Astrocyte (in vitro differentiated cells and primary cell): ENCODE data around the gene SARDH. TPM values are rescaled to one million over a fixed set of nuclear protein-coding genes. Genes with fewer than 3 reads are reported as not detected.
A peak's percentile ranks its signal among the peaks of the same experiment; 100 is the strongest.

ENCODE experiments used
- DNase-seq: peaks from one replicate; pipeline ENCODE4 v3.0.0-alpha.2; 2010; ENCODE audit warnings: low read depth
- FAIRE-seq: peaks from 2 replicates; lab custom pipeline; 2011; peaks lifted over from hg19 to GRCh38; lab: Jason Lieb, UNC
- H2AFZ ChIP-seq: 2 replicates; pipeline ENCODE4 v1.6.0; 2012; ENCODE audit warnings: low read depth, low read length, inconsistent platforms
- H3K27ac ChIP-seq: 2 replicates; pipeline ENCODE4 v1.5.1; 2011; ENCODE audit warnings: low read depth, low read length, inconsistent platforms
- H3K27me3 ChIP-seq: 2 replicates; pipeline ENCODE4 v1.6.0; 2011; ENCODE audit warnings: low read length, inconsistent platforms; ENCODE audit not compliant: insufficient read depth
- H3K36me3 ChIP-seq: 2 replicates; pipeline ENCODE4 v1.5.1; 2011; ENCODE audit warnings: low read length, inconsistent platforms; ENCODE audit not compliant: insufficient read depth
- H3K4me1 ChIP-seq: 2 replicates; pipeline ENCODE4 v1.5.1; 2011; ENCODE audit warnings: low read length, inconsistent platforms; ENCODE audit not compliant: insufficient read depth
- H3K4me2 ChIP-seq: 2 replicates; pipeline ENCODE4 v1.6.0; 2012; ENCODE audit warnings: low read length, inconsistent platforms
- H3K4me3 ChIP-seq: 2 replicates; pipeline ENCODE4 v1.5.1; 2011; ENCODE audit warnings: low read depth, mild to moderate bottlenecking, low read length, inconsistent platforms; ENCODE audit not compliant: insufficient read depth
- H3K79me2 ChIP-seq: 2 replicates; pipeline ENCODE4 v1.6.0; 2012; ENCODE audit warnings: mild to moderate bottlenecking, low read length, inconsistent platforms; ENCODE audit not compliant: insufficient read depth
- H3K9ac ChIP-seq: 2 replicates; pipeline ENCODE4 v1.6.0; 2012; ENCODE audit warnings: mild to moderate bottlenecking, low read length, inconsistent platforms
- H3K9me3 ChIP-seq: 2 replicates; pipeline ENCODE4 v1.5.1; 2012; ENCODE audit warnings: low read depth, mild to moderate bottlenecking, low read length, inconsistent platforms; ENCODE audit not compliant: insufficient read depth
- H4K20me1 ChIP-seq: 2 replicates; pipeline ENCODE4 v1.6.0; 2012; ENCODE audit warnings: low read length, inconsistent platforms; ENCODE audit not compliant: insufficient read depth
- H3K27ac Mint-ChIP-seq: one replicate; pipeline ENCODE4 v1.8.0; 2021; ENCODE audit warnings: mild to moderate bottlenecking, mixed read lengths; ENCODE audit not compliant: unreplicated experiment
- H3K27me3 Mint-ChIP-seq: one replicate; pipeline ENCODE4 v1.8.0; 2021; ENCODE audit warnings: low read depth, mixed read lengths; ENCODE audit not compliant: unreplicated experiment
- H3K36me3 Mint-ChIP-seq: one replicate; pipeline ENCODE4 v1.8.0; 2021; ENCODE audit warnings: low read depth, mixed read lengths; ENCODE audit not compliant: unreplicated experiment
- H3K4me1 Mint-ChIP-seq: one replicate; pipeline ENCODE4 v1.8.0; 2021; ENCODE audit warnings: low read depth, mixed read lengths; ENCODE audit not compliant: unreplicated experiment
- H3K4me3 Mint-ChIP-seq: one replicate; pipeline ENCODE4 v1.8.0; 2021; ENCODE audit warnings: mild to moderate bottlenecking, moderate library complexity, mixed read lengths; ENCODE audit not compliant: unreplicated experiment
- H3K9me3 Mint-ChIP-seq: one replicate; pipeline ENCODE4 v1.8.0; 2021; ENCODE audit warnings: mild to moderate bottlenecking, mixed read lengths; ENCODE audit not compliant: unreplicated experiment
- EZH2 ChIP-seq: IDR thresholded peaks from 2 replicates; pipeline ENCODE4 v1.6.1; 2012; ENCODE audit warnings: mild to moderate bottlenecking, low read length, inconsistent platforms; ENCODE audit not compliant: insufficient read depth
- total RNA-seq: library from RNA; stranded (reverse); gene quantifications from 2 replicates; pipeline ENCODE4 v1.2.1, GENCODE V29; 2021
- TF ChIP-seq, protein P1 (sequence below): IDR thresholded peaks from 2 replicates; pipeline ENCODE4 v1.5.1; 2011; ENCODE audit warnings: low read depth, mild to moderate bottlenecking, inconsistent platforms, low read length, moderate library complexity; ENCODE audit not compliant: insufficient read depth

SARDH gene
- total RNA-seq, 1 donor from 2014 or later, result 2.8 TPM

DNA sequence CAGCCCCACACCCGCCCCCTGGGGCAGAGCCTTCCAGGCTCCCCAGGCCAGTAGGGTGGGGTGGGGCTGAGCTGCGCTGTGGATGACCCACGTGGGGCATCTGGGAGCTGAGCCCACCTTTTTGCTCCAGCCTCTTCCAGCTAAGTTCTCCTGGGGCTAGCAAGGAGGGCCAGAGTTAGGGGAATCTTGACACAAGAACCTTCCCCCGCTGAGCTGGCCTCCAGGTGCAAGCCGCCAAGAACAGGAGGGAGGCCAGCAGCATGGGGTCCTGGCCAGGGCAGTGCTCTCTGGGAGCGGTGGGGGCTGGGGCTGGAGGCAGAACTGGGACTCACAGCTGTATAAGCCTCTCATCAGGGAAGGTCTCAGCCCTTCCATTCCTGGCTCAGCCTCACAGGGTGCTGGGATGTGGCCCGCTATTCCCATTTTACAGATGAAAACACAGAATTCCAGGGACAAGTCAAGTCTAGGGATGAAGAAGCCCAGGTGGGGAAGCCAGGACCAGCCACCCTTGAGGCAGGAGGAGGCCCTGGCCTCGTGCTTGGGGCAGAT, 21.5 kb downstream of the SARDH start:
- Histone ChIP-seq H3K79me2 (no peaks in the 10 kb centered on the region), H3K27me3 (no peaks in the 10 kb centered on the region), H3K27ac (no peak overlapping the region), H3K36me3 (no peaks in the 10 kb centered on the region), H3K9me3 (no peaks in the 10 kb centered on the region), H4K20me1 (no peaks in the 10 kb centered on the region), H3K4me2 (no peak overlapping the region), H3K9ac (no peak overlapping the region), H2AFZ (no peak overlapping the region), H3K4me3 (no peak overlapping the region), H3K4me1 (peaks cover 38% of the 10 kb centered on the region)
- peaks cover 10% of the 10 kb centered on the region for H3K9me3 Mint-ChIP-seq
- peaks cover 26% of the 10 kb centered on the region for H3K4me1 Mint-ChIP-seq
- no peak overlapping the region for H3K4me3 Mint-ChIP-seq
- H3K27me3 Mint-ChIP-seq, result peaks cover 20% of the 10 kb centered on the region
- no peak for FAIRE-seq
- TF ChIP-seq, protein P1, sequence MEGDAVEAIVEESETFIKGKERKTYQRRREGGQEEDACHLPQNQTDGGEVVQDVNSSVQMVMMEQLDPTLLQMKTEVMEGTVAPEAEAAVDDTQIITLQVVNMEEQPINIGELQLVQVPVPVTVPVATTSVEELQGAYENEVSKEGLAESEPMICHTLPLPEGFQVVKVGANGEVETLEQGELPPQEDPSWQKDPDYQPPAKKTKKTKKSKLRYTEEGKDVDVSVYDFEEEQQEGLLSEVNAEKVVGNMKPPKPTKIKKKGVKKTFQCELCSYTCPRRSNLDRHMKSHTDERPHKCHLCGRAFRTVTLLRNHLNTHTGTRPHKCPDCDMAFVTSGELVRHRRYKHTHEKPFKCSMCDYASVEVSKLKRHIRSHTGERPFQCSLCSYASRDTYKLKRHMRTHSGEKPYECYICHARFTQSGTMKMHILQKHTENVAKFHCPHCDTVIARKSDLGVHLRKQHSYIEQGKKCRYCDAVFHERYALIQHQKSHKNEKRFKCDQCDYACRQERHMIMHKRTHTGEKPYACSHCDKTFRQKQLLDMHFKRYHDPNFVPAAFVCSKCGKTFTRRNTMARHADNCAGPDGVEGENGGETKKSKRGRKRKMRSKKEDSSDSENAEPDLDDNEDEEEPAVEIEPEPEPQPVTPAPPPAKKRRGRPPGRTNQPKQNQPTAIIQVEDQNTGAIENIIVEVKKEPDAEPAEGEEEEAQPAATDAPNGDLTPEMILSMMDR, result no peak
- TF ChIP-seq EZH2, result no peak
- no peak overlapping the region for H3K27ac Mint-ChIP-seq
- peaks cover 1% of the 10 kb centered on the region for H3K36me3 Mint-ChIP-seq
- no peak for DNase-seq

DNA sequence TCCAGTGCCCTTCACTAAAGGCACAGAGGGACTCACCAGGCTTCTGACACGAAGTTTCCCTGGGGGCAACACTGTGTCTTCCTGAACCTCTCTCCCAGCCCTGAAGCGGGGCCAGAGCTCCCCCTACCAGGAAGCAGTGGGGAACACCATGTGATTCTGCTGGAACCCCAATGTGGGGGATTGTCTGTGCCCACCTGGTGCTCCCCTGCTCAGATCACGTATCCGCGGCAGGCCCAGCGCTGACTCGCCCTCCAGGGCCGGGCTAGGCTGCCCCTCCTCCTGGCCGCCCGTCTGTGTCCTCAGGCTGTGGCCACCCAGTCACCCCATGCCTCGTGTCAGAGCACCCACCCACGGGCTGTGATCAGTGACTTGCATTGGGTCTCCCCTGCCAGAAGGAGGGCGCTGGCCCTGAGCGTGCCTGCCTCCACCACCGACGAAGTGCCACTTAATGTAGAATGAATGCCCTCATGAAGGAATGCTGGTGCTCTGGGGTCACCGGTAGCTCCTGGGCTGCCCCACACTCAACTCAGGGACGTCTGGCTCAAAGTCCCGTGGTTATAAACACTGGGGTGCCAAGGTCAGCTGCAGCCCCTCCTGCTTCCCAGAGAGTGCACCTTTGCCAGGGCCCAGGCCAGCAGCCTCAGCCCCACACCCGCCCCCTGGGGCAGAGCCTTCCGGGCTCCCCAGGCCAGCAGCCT, 22.1 kb downstream of the SARDH start:
- TF ChIP-seq EZH2, result no peak
- TF ChIP-seq, protein P1, result peak; percentile 27
- H3K9me3 Mint-ChIP-seq, result peaks cover 9% of the 10 kb centered on the region
- peaks cover 1% of the 10 kb centered on the region for H3K36me3 Mint-ChIP-seq
- peak overlapping the region; percentile 83 for H3K27ac Mint-ChIP-seq
- Histone ChIP-seq H3K27ac (peak overlapping the region; percentile 79), H3K27me3 (no peaks in the 10 kb centered on the region), H3K9me3 (no peaks in the 10 kb centered on the region), H2AFZ (peak overlapping the region; percentile 39), H3K4me2 (peak overlapping the region; percentile 74), H3K4me1 (peaks cover 44% of the 10 kb centered on the region), H3K36me3 (no peaks in the 10 kb centered on the region), H3K9ac (peak overlapping the region; percentile 70), H3K79me2 (no peaks in the 10 kb centered on the region), H4K20me1 (no peaks in the 10 kb centered on the region), H3K4me3 (no peak overlapping the region)
- H3K27me3 Mint-ChIP-seq, result peaks cover 18% of the 10 kb centered on the region
- DNase-seq (peak; percentile 21), FAIRE-seq (no peak)
- H3K4me3 Mint-ChIP-seq, result no peak overlapping the region
- H3K4me1 Mint-ChIP-seq, result peaks cover 29% of the 10 kb centered on the region
